Lower leg skin (tissue), 4 donors: ENCODE results near the gene ESPN. TPM values are rescaled to one million over a fixed set of nuclear protein-coding genes. Genes with fewer than 3 reads are reported as not detected.
"Not testable (repeated sequence)": the region's sequence is repeated elsewhere in the genome, so short reads cannot be mapped to it uniquely, and the experiment has no call there.

Experiments used
- DNase-seq, 2 donors: peaks; one replicate each; pipeline ENCODE4 v3.0.0-alpha.2; 2019; ENCODE audit warnings: low spot score in 2 of 2
- H3K4me3 ChIP-seq: fragments of 200-600 bp; sonication (generic); 2 replicates; pipeline ENCODE4 v1.5.1; 2017; ENCODE audit warnings: mild to moderate bottlenecking, low read depth; ENCODE audit not compliant: poor library complexity, severe bottlenecking
- CTCF ChIP-seq, 3 donors: fragments of 450-650 bp; IDR thresholded peaks; one replicate each; pipeline ENCODE4 v1.5.1; 2016; ENCODE audit warnings: antibody characterized with exemption in 3 of 3, mild to moderate bottlenecking in 3 of 3, moderate library complexity in 2 of 3
- POLR2A ChIP-seq, 2 donors: fragments of 450-650 bp; IDR thresholded peaks; one replicate each; pipeline ENCODE4 v1.6.1; 2016 to 2017; ENCODE audit warnings: antibody characterized with exemption in 2 of 2, mild to moderate bottlenecking in 1 of 2, moderate library complexity in 1 of 2
- WGBS, 2 donors: methylation state at CpG; one replicate each; pipeline ENCODE4 v1.1.5; 2018; 5-methylcytosine and 5-hydroxymethylcytosine counted together
- intact Hi-C: fragments of 100-400 bp; cut with DNase I; formaldehyde crosslinking; loops from one replicate; pipeline ENCODE4 v1.15.0; 2023; ENCODE audit warnings: low total_unique reads
- total RNA-seq, 4 donors: library from RNA; depleted of rRNA; stranded (reverse); fragments of >200 nt; gene quantifications; one replicate each; pipeline ENCODE4 v1.1.0, GENCODE V29; 2016

The ESPN gene
- total RNA-seq, 4 donors from 2014 or later: 27.5 to 64.3 (median 30.3) TPM

DNA sequence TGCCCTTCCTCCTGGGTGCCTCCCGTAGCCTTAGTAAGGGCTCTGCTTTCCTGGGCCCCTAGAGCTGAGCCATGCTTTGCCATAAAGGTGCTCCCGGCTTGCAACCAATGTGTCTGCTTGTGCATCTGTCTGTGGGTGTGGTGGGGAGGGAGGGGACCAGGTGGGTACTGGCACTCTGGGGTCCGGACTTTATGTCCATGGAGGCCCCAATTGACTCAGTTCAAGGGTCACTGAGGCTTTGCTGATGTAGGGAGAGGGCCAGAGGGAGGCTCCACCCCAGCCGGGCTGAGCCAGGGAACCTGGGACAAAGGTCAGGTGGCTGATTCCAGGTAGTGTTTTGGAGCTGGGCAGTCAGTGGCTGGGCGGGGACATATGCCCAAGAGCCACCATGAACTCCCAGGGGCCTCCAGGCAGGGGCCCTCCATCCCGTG lies 26.4 kb downstream of the ESPN start:
- no peak for TF ChIP-seq CTCF (IDR thresholded peaks at IDR 0.05)
- no peak for TF ChIP-seq POLR2A (IDR thresholded peaks at IDR 0.05)
- no peak overlapping the region for H3K4me3 ChIP-seq
- intact Hi-C loops: no loop called here
- WGBS, 2 donors: 70 to 74% methylated on average over 6 of the region's 6 CpGs
- no peak for DNase-seq

DNA sequence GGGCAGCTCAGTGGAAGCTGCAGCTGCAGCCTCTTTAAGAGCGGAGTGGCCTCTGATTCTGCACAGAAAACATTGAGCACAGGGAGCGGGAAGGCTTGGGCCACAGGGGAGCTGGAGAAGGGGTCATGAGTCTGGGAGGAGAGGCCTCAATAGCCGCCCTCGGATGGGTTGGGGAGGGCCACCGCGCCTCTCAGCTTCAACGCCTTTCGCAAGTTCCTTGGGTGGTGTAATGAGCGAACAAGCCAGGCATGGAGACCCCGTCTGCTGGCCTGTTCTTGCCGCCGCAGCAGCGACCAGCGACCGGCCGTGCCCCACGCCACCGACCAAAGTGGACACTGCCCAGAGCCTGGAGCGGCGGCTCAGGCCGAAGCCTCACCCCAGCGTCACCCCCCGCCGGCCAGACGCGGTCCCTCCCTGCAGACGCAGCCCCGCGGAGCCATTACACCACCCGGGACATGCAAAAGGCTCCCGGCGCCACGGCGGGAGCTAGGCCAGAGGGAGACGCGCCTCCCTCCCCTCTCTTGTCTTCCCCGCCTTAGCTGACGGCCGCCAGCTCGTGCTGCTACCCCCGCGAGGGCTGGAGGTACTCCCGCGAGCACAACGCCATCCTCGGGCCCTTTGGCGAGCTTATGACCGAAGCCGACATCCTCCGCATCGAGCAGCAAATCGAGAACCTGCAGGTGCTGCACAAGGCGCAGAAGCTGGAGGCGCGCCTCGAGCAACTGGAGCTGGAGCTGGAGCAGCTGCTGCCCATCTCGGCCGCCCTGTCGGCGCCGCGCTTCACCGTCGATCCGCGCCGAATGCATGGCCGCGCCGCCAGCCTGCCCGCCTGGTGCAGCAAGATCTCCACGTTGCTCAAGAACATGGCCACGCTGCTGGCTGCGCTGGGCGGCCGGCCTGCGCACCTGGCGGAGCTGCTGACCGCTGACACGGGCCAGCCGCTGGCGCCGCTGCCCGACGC lies 29.6 kb downstream of the ESPN start:
- intact Hi-C loops, DNase-seq, H3K4me3 ChIP-seq: not testable (repeated sequence)
- 20 to 24% methylated on average over 48 to 59 of the region's 85 CpGs for WGBS, 2 donors

- WGBS, 2 donors: 3% methylated on average over 38 to 78 of the region's 115 CpGs
- no peak for DNase-seq
- no peak for TF ChIP-seq POLR2A (IDR thresholded peaks at IDR 0.05)
- TF ChIP-seq CTCF (IDR thresholded peaks at IDR 0.05): no peak
- H3K4me3 ChIP-seq: no peak overlapping the region
- intact Hi-C loops: no loop called here
Observed at GRCh38 chr1:6454856-6455751, 30.5 kb downstream of the ESPN start.

DNA sequence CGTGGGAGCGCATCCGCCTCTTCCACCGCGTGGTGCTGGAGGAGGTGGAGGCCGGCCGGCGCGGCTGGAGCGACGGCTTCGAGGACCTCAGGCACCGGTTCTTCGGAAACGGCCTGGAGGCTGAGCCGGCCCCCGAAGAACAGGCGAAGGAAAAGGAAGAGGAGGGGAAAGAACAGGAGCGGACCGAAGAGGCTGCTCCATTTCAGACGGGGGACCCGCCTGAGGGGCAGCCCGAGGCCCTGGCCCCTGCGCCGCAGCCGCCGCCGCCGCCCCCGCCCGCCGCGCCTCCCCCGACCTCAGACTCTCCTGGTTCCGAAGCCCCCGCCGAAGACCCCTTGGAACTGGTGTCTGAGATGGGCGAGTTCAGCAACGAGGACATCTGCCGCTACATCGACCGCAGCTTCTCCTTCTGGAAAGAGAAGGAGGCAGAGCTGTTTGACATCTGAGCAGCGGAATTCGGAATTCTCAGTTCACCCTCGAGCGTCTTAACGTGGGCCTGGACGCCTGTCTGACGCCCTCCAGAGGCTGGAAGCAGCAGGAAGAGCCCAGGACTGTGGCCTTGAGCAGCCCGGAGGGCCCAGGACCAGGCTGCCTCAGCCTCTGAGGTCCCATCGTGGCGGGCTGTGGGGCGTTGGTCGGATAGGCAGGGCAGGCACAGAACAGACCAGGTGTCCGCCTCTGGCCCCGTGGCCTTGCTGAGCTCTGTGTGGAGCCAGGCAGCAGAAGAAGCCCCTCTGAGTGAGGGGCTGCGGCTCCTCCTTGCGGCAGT lies 31.4 kb downstream of the ESPN start:
- H3K4me3 ChIP-seq, DNase-seq, intact Hi-C loops: not testable (repeated sequence)
- WGBS, 2 donors: 40 to 51% methylated on average over 33 to 51 of the region's 58 CpGs

DNA sequence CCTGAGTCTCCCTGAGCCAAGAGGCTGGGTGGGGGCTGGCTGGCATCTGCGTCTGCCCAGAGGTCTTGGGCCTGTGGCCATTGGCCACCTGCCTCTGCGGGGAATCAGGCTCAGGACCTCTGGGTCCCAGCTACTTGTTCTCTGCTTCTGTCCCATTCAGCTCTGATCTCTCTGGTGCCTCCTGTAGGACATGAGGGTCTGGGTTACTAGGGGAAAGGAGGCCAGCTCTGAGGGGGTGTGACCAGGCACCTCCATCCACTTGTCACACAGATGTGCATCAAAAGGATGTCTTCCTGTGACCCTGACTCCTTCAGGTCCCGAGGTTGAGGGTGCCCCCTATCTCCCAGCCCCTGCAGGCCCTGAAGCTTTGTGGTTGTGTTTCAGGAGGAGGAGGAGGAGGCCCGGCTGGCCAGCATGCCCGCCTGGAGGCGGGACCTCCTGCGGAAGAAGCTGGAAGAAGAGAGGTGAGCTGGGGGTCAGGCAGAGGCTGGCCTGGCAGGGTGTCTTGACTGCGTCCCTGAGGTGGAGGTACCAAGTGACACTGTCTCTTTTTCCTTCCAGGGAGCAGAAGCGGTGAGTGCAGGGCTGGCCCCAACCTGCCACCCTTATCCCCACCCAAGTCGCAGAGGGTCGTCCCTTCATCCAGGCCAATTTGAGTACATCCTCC lies 32.4 kb downstream of the ESPN start:
- intact Hi-C loops: no loop called here
- TF ChIP-seq CTCF (IDR thresholded peaks at IDR 0.05) (no peak), POLR2A (IDR thresholded peaks at IDR 0.05) (no peak)
- DNase-seq: no peak
- no peak overlapping the region for H3K4me3 ChIP-seq
- 77 to 79% methylated on average over 11 of the region's 11 CpGs for WGBS, 2 donors

- no peak overlapping the region for H3K4me3 ChIP-seq
- WGBS, 2 donors: 21 to 26% methylated on average over 9 to 15 of the region's 18 CpGs
- TF ChIP-seq POLR2A (IDR thresholded peaks at IDR 0.05) (no peak), CTCF (IDR thresholded peaks at IDR 0.05) (no peak)
- no peak for DNase-seq
- intact Hi-C loops: no loop called here
Observed at GRCh38 chr1:6459850-6460265, 35.3 kb downstream of the ESPN start.
